Heart right ventricle (tissue), 16 donors: ENCODE measurements around the gene HIGD2B. TPM values are rescaled to one million over a fixed set of nuclear protein-coding genes. Genes with fewer than 3 reads are reported as not detected.
"Not testable (repeated sequence)": the region's sequence is repeated elsewhere in the genome, so short reads cannot be mapped to it uniquely, and the experiment has no call there.

Source experiments
- ATAC-seq, 8 donors: fragments of 200-7000 bp; cut with Tn5 transposase; one replicate each; pipeline ENCODE4 v1.9.1; 2020; ENCODE audit warnings: mild to moderate bottlenecking in 8 of 8, moderate library complexity in 8 of 8, moderate number of reproducible peaks in 1 of 8
- DNase-seq, 2 donors: peaks; one replicate each; pipeline ENCODE4 v3.0.0-alpha.2; 2020
- H3K27ac ChIP-seq, 10 donors: fragments of 200-600 bp; sonication (generic) in 2 of 10; one replicate each; pipeline versions ENCODE4 v1.5.0 to v1.8.0; 2020 to 2022; ENCODE audit warnings: mild to moderate bottlenecking in 3 of 10
- H3K27me3 ChIP-seq, 7 donors: fragments of 200-600 bp; one replicate each; pipeline ENCODE4 v1.8.0; 2021 to 2022; ENCODE audit warnings: mild to moderate bottlenecking in 2 of 7
- H3K36me3 ChIP-seq, 9 donors: fragments of 200-600 bp; sonication (generic) in 1 of 9; one replicate each; pipeline versions ENCODE4 v1.5.0 to v1.8.0; 2020 to 2022; ENCODE audit warnings: mild to moderate bottlenecking in 2 of 9
- H3K4me1 ChIP-seq, 9 donors: fragments of 200-600 bp; sonication (generic) in 1 of 9; one replicate each; pipeline versions ENCODE4 v1.5.0 to v1.8.0; 2020 to 2022; ENCODE audit warnings: mild to moderate bottlenecking in 4 of 9
- H3K4me3 ChIP-seq, 10 donors: fragments of 200-600 bp; sonication (generic) in 2 of 10; one replicate each; pipeline versions ENCODE4 v1.5.0 to v1.8.0; 2020 to 2022; ENCODE audit warnings: mild to moderate bottlenecking in 7 of 10, moderate library complexity in 2 of 10
- H3K9me3 ChIP-seq, 11 donors: fragments of 200-600 bp in 10 of 11; sonication (generic) in 2 of 11; one replicate each; pipeline versions ENCODE4 v1.5.0 to v1.8.0; 2013 to 2022; ENCODE audit warnings: mild to moderate bottlenecking in 2 of 11, control low read depth in 1 of 11, moderate library complexity in 1 of 11
- WGBS, 2 donors: extraction: QIAGEN DNeasy Blood & Tissue Kit; methylation state at CpG; one replicate each; pipeline ENCODE4 v1.1.7; 2013; ENCODE audit warnings: inconsistent platforms in 1 of 2; 5-methylcytosine and 5-hydroxymethylcytosine counted together
- intact Hi-C, 10 donors: fragments of 100-400 bp; cut with DNase I; formaldehyde crosslinking; loops; one replicate each; pipeline versions ENCODE4 v1.11.1 to v1.14.2; 2022
- polyA plus RNA-seq, 2 donors: library from polyadenylated mRNA; stranded (reverse); fragments of 200-250 nt; gene quantifications; one replicate each; pipeline ENCODE4 v1.2.3, GENCODE V29; 2013
- total RNA-seq, 10 donors: library from RNA; stranded (reverse); fragmentation: NEBNext Ultra II Directional in 3 of 10; extraction: Animal tissue kit (Norgen Biotek cat#: 25700) in 3 of 10; gene quantifications; one replicate each; pipeline versions ENCODE4 v1.2.1 to v1.2.4, GENCODE V29; 2021 to 2023
- donor health status: Arrhythmogenic right ventricular cardiomyopathy.
- donor health status: ischemic (EF 13 %, LVEDD 7.1; RV severe dilation, severe dysfunction).
- donor health status: healthy with polysubstance abuse.
- donor health status: DM: no; HTN: yes; CAD: no.
- donor health status: DM: no; HTN: no; CAD: no.
- donor health status: ischemic (EF 25% LVEDD 6.9; RV normal size, moderate dysfunction).
- donor health status: ischemic (EF 25% LVEDD 5.7; RV mildly dilated, moderate dysfunction).
- donor health status: healthy.
- donor health status: DM: yes; HTN: yes; CAD: no.
- donor health status: Ischemic cardiomyopathy.
- donor health status: ischemic (EF 35%, LVEDD 5.7; RV mildly dilated, moderate dysfunction).
- donor health status: nonischemic (EF 11% LVEDD 7.7; RV severe dilation, severe dysfunction).
- donor health status: DM: yes; HTN: yes; CAD: no.
- donor health status: PGD.
- donor health status: ischemic (EF 29% LVEDD 5.4; RV normal size, mild dysfunction).
- donor health status: nonischemic (EF 23%, LVEDD 6.1; RV moderate dilation, normal function).

The HIGD2B gene
- total and polyA plus RNA-seq, 12 donors, result not detected

GRCh38 chr15:72654397-72654796 lies 31.6 kb downstream of the HIGD2B start, which contains the start of gene GOLGA6B:
GOLGA6B (plus strand) TSS chr15:72654697; CDS start chr15:72654738, 41 bp downstream.
- H3K4me3 ChIP-seq, ATAC-seq, H3K4me1 ChIP-seq, H3K9me3 ChIP-seq, H3K27me3 ChIP-seq, H3K27ac ChIP-seq, intact Hi-C loops, DNase-seq, H3K36me3 ChIP-seq: not testable (repeated sequence)
- no CpG with 5 or more reads among the region's 7 CpGs for WGBS, 2 donors

GRCh38 chr15:72648631-72649253 lies 37.2 kb downstream of the HIGD2B start:
- 81% methylated on average over 8 of the region's 10 CpGs for WGBS, 2 donors
- DNase-seq, H3K4me3 ChIP-seq, H3K9me3 ChIP-seq, H3K27ac ChIP-seq, H3K36me3 ChIP-seq, H3K4me1 ChIP-seq, ATAC-seq, intact Hi-C loops, H3K27me3 ChIP-seq: not testable (repeated sequence)

GRCh38 chr15:72642271-72642670 lies 43.7 kb downstream of the HIGD2B start:
- H3K4me3 ChIP-seq, intact Hi-C loops, ATAC-seq, H3K4me1 ChIP-seq, DNase-seq, H3K9me3 ChIP-seq, H3K36me3 ChIP-seq, H3K27me3 ChIP-seq, H3K27ac ChIP-seq: not testable (repeated sequence)
- no CpG with 5 or more reads among the region's 2 CpGs for WGBS, 2 donors

- DNase-seq, H3K4me3 ChIP-seq, intact Hi-C loops, H3K27me3 ChIP-seq, H3K9me3 ChIP-seq, H3K4me1 ChIP-seq, H3K36me3 ChIP-seq, ATAC-seq, H3K27ac ChIP-seq: not testable (repeated sequence)
- WGBS, 2 donors, result no CpG with 5 or more reads among the region's 26 CpGs
These were observed 46.1 kb downstream of the HIGD2B start for GRCh38 chr15:72639759-72640483.

- WGBS, 2 donors, result 1% methylated on average over 18 to 22 of the region's 43 CpGs
- Histone ChIP-seq H3K27ac (peak overlapping the region in 3 of 10 donors; percentile 26 to 64 (median 64)), H3K4me3 (peak overlapping the region in 9 of 10 donors; percentile 22 to 51 (median 46))
- ATAC-seq (peak; percentile 89 to 96 (median 94)), DNase-seq (peak; percentile 77 to 80)
- intact Hi-C loops, H3K9me3 ChIP-seq, H3K27me3 ChIP-seq, H3K4me1 ChIP-seq, H3K36me3 ChIP-seq: not testable (repeated sequence)
These were observed 49.3 kb downstream of the HIGD2B start for GRCh38 chr15:72636519-72637282.

GRCh38 chr15:72629068-72629570 lies 56.9 kb downstream of the HIGD2B start:
- intact Hi-C loops, result loop anchor here in 1 of 10 donors (10.0 kb wide), 1 partner anchor 1426 kb away; no protein-coding TSS in a partner anchor
- H3K4me1 ChIP-seq, H3K36me3 ChIP-seq, H3K9me3 ChIP-seq, ATAC-seq, H3K27me3 ChIP-seq, H3K4me3 ChIP-seq, DNase-seq, H3K27ac ChIP-seq: not testable (repeated sequence)
- WGBS, 2 donors, result 74 to 87% methylated on average over 7 of the region's 7 CpGs
